ENCODE data around the gene LTA4H.

DNA sequence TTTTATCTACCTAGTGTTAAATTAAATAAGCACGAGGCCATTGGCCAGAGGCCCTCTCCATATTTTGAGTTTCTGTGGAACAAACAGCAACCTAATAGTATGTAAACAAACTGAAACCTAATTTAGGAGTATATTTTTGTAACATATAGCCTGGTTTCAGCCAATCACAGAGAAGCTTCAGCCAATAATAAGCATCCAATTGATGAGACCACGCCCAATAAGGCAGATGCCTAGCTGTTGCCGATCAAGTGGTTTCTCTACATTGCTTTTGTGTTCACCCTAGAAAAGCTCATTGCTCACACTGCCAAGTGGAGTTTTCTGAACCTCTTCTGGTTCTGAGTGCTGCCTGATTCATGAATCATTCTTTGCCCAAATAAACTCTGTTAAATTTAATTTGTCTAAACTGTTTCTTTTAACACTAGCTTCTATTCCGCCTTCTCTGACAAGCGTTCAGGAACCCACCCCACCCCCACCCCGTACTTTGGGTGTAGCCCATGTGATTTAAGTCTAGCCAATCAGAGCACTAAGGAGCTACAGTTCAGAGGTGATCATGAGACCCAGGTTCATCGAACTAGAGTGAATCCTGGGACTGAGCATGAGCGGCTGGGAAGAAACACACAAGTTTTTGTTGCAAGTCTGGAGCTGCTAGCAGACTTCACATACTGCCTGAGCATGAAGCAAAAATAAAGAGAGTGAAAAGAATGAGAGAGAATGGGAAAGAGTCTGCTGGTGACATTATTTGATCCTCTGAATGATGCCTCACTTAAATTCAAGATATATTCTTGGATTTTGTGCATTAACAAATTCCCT is 21.5 kb upstream of the LTA4H start:
- TF ChIP-seq YY1 (IDR thresholded peaks at IDR 0.05; ENCODE audit: insufficient read depth, insufficient read length) (no peak), SUZ12 (IDR thresholded peaks at IDR 0.05; ENCODE audit: extremely low read depth, insufficient read depth, insufficient read length) (no peak), ZNF274 (IDR thresholded peaks at IDR 0.05; ENCODE audit: low read depth, low read length) (no peak)

All from NT2/D1 (cell line).